GM19452 (cell line): ENCODE data around the gene MCM3AP.

Experiments
- ATAC-seq: cut with Tn5 transposase; IDR thresholded peaks from one replicate; pipeline ENCODE4 v1.9.1; 2021; ENCODE audit not compliant: unreplicated experiment

The MCM3AP gene

DNA sequence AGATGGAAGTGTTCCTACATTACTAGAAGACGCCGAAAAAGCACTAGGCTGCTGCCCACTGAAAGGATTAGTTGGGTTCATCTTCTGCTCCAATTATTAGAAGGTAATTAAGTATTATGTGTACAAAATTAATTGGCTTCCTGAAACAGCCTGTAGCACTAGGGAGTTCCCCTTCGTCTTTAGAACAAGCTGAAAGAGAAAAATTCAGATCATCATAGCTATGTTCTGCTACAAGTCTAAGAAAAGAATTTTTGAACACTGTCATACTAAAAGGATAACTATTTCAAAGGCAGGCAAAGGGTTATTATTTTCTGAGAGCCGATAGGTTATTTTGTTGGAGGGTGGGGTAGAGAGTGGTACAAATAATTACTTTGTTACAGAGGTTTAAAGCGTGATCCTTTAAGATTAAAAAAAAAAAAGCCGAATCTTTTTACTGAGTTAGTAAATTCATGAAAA is at the start of gene MCM3AP:
TSS of gene MCM3AP (minus strand) at position 406 of the 456 bp plus-strand sequence. CDS start at position 81, 325 bp downstream.
- no peak for ATAC-seq

DNA sequence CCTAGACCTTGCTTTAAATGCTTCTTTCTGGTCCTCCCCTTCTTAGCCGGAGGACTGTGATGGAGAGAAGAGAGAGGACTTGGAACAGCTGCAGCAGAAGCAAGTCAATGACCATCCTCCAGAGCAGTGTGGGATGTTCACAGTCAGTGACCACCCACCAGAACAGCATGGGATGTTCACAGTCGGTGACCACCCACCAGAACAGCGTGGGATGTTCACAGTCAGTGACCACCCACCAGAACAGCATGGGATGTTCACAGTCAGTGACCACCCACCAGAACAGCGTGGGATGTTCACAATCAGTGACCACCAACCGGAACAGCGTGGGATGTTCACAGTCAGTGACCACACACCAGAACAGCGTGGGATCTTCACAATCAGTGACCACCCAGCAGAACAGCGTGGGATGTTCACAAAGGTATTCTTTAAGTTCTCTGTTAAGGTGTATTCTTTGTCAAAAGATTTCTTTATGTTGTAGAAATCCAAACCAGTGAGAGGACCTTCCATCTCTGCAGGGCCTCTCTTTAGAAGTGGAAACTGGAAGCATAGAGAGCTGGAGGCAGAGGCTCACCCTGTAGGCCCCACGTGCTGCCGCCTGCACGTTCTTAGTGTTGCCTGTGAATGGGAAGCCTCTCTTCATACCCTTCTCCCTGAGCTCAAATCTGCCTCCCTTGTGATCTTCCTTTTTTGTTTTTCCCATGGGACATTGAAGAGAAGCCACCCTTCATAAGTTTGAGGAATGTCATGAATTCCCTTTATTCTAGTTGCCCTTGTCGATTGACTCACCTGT is 49.1 kb upstream of the MCM3AP start:
- no peak for ATAC-seq

- no peak for ATAC-seq
Observed at GRCh38 chr21:46329796-46330195, 44.4 kb upstream of the MCM3AP start.

DNA sequence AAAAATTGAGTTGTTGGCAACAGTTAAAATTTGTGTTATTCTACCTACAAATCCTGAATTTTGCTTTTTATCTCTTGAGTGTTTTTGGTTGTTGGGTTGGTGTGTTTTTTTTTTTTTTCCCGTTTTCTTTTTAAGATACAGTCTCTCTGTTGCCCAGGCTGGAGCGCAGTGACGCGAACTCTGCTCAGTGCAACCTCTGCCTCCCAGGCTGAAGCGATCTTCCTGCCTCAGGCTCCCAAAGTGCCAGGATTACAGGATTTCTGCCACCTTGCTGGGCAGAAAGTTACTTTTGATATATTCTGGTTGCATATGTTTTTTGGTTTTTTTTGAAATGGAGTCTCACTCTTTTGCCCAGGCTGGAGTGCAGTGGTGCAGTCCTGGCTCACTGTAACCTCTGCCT is 42.7 kb upstream of the MCM3AP start:
- ATAC-seq = no peak

DNA sequence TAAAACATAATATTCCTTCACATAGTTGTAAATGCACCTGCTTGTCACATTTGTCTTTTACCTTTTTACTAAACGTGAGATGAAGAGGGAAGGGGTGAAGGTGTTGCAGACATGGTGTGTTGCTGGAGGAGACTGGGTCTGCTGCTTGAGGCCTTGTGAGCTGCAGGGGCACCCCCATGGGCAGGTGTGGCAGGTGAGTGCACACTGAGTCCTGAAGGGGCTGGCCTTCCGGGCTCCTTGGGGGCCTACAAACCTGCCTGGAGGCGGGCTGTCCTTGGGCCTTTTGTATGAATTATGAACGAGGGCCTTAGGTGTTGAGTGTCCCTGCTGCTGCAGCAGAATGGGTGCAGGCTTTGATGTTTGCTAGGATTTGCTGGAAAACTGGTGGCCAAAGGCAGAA is 42.3 kb upstream of the MCM3AP start:
- no peak for ATAC-seq

DNA sequence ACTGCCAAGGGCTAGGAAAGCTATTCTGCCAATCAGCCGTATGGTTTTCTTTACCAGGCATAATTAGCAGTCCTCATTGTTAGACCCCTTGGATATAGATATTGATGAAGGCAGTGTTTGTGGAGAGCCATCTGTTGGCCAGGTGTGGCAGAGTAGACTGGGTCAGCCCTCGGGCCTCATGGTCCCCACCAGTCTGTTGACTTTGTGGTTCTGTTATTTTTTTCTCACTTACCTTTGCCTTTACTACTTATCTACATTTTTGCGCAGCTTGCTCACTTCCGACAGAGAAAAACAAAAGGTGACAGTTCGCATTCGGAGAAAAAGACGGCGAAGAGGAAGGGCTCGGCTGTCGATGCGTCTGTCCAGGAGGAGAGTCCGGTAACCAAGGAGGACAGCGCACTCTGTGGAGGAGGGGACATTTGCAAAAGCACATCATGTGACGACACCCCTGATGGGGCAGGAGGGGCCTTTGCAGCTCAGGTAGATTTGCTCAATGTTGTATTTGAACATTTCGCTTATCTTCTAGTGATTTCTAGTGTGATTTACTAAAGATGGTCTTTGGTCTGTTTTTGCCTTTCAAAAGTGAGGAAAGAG is 40.8 kb upstream of the MCM3AP start:
- ATAC-seq = no peak

- ATAC-seq = peak; percentile 1
Observed at GRCh38 chr21:46325073-46325912, 39.9 kb upstream of the MCM3AP start.

- peak; percentile 55 for ATAC-seq
Observed at GRCh38 chr21:46324390-46325072, 39.1 kb upstream of the MCM3AP start.

GRCh38 chr21:46323710-46324389 is 38.4 kb upstream of the MCM3AP start, which contains the start of the genes C21orf58 and PCNT:
Gene C21orf58 (minus strand): TSS chr21:46323870. CDS start chr21:46322738, 1,132 bp downstream.
Gene PCNT (plus strand): TSS chr21:46324156. CDS start chr21:46324229, 73 bp downstream.
- peak; percentile 77 for ATAC-seq

DNA sequence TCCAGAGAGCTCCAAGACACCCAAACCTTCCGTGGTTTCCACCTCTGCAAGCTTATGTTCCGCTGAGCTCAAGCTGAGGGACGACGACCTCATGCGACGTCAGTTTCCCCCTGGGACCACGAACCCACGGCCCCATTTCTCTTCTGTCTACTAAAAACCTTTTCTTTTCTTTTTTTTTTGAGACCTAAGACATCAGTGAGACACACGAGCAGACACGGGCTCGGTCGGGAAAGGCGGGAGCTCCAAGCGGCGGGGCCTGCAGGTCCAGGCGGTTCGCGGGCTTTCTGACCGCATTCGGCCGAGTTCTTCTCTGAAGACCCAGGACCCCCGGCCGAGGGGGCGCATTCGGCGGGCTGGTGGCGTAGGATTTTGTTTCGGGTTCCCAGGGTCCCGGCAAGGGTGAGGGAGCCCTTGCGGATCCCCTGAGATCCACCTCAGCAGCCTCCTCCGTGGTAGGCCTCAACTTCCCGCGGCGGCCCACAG is 37.9 kb upstream of the MCM3AP start:
- ATAC-seq = peak; percentile 10

DNA sequence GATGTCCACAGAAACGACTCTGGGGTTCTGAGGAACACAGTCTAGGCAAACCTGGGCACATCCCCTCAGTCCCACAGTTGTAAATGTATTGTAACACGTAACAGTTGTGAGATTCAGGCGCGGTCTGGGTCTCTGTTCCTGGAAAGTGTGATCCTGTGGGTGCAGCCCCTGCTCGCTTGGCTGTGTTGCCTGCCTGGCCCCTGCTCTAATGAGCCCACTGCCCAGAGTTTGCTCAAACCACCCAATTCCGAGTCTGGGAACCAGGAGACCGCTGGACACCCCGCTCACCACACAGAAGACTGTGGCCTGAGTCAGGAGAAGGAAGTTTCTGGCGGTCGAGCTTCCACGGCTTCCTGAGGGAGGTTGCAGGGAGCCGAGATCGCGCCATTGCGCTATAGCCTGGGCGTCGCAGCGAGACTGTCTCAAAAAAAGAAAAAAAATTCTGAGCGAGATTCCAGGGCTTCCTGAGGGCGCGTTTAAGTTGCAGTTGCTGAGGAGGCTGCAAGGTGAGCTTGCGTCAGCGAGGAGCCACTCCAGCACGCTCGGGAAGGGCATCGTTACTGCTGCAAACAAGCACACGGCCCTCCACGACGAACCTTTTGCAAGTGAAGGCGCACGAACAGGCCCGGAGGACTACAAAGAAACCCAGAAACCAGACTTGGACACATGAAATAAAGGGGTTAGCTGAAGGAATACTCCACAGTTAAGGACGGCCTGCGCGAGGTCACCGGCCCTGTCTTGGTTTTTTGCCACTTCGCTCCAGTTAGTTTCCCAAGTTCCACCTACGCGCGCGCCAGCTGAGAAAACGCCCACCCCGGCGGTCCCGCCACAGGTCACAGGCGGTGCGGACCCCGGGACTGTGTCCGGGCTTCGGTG is 37.2 kb upstream of the MCM3AP start:
- ATAC-seq = no peak

DNA sequence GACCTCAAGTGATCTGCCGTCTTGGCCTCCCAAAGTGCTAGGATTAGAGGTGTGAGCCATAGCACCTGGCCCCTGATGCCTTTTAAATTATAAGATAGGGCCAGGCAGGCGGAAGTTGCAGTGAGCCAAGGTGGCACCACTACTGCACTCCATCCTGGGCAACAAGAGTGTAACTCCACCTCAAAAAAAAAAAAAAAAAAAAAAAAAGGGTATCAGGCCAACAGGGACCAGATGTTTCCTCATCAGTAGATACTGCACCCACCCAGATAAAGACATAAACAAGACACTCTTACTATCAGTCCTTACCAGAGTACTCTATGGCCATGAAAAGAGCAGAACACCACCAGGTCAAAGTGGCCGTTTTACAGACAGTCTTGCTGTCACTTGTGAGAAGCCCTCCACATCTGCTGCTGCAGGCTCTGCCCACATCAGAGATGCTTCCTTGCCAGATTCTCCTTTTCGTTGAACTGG is 35.0 kb upstream of the MCM3AP start:
- no peak for ATAC-seq

DNA sequence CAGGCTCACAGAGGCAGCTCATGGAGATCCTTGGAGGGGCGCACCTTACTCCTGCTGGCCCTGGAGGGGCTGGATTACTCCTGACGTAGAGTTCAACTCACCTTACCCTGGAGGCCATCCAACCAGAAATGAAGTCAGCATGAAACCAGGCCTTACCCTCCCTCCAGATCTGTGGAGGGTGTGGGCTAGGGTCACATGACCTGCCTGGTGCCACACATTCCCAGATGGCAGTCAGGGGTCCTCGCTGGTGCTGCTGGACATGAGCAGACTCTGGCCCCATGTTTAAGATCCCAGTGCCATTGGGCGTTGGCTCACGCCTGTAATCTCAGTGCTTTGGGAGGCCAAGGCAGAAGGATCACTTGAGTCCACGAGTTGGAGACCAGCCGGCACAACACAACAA is 33.8 kb upstream of the MCM3AP start:
- ATAC-seq = no peak

GRCh38 chr21:46318464-46318845 is 33.0 kb upstream of the MCM3AP start:
- no peak for ATAC-seq

DNA sequence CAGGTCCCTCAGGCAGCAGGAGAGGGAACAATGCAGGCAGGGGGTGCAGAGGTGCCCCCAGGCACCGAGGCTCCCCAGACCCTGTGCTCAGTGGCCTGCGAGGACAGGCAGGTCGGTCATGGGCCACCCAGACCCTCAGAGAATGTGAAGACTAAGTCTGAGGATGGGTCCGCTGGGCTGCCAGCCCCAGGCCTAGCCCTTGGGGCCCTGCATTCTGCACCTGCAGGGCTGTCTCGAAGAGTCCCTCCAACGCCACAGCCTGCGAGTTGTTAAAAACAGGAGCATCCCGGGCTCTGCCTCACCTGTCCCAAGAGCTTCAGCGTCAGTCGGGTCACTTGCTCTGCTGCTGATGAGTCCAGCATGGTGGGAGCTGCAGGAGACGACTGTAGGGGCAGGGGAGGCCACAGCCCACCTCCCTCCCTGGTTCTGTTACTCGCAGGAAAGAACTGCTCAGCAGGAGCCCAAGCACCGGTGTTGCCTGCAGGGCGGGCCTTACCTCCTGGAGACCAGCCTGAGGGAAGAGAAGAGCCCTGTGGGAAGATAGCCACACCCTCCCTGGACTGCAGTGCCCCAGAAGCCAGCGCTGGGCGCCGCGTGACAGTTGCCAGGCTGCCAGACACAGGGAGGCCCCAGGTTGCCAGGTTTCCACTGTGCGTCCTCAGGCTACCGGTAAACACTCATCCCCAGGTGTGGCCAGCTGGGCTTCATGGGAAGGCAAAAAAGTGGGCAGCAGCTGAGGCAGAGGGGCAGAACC is 32.5 kb upstream of the MCM3AP start:
- ATAC-seq = no peak

DNA sequence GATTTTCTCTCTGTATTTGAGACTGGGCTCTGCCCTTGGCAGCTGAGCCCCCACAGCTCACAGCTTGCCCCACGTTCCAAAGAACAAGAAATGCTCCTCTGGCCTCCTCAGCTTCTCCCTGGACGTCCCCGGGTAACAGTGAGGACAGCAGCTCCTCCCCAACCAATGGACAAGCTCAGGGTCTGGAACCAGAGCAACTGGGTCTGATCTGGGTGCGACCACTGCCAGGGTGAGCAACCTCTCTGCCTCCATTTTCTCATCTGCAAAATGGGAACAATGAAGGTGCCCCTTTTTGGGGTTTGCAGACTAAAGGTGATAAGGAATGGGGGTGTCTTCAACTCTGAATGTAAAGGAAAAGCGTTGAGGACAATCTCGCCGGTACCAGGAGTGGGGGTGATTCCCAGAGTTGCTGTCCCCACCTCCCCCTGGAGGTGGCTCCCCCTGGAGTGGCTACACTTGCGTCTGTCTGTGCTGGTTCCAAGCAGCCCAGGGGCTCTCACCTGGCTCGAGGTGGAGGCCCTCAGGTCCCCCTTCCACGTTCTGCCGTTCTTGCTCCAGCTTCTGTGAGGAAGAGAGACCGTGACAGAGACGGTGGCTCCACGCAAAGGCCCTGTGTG is 31.4 kb upstream of the MCM3AP start:
- no peak for ATAC-seq

DNA sequence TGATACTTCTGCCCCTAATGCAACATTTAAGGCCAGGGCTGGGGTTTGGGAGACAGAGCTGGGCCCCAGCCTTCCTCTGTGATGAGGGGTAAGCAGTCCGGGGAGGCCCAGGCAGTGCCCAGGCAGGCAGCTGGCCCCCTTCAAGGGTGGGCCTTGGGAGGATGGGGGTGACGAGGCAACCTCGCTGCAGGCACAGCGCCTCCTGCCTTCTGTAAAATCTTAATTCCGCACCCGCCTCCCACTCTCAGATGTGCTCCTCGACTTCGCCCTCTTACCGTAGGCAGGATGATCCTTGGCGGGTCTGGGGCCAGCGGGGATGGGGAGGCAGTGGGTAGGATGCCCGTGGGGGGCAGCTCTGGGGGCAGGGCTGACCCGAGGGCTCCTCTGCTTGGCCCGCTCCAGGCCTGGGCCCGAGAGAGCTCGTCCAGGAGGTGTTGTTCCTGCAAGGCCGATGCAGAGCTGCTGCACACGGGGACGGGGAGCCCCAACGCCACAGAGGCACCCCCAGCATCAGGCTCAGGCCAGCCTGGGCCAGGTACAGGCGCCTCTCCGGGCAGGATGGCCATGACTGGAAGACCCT is 29.1 kb upstream of the MCM3AP start:
- ATAC-seq = no peak

DNA sequence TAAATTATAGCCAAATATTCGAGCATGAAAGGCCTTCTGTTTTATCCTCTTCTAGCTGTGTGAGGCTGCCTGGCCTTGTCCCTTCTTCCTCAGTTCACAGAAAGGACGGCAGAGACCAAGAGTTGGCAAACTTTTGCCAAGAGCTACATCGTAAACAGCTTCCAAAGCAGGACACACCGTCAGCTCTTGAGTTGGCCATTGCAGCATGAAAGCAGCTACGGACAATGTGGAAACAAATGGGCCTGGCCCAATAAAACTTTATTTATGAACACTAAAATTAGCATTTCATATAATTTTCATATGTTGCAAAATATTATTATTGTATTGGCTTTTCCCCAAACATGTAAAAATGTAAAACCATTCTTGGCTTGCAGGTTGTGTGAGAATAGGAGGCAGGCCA is 27.5 kb upstream of the MCM3AP start:
- ATAC-seq = no peak
